ENCODE data around the gene MAS1L.

The MAS1L gene

DNA sequence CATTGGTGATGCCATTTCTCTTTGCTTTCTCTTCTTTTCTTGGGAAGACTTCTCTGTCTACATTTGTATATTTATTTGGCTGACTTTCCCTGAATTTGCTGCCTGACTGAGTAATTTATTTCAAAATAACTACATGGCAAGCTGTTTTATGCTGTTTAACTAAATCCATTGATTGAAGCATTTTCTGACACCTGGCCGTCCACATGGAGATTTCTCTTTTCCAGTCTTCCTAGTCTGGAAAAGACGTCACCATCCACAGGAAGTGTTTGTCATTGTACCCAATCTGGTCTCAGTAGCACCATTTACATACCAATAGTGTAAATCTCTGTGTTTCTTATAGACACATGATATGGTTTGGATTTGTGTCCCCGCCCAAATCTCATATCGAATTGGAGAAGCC lies 9.2 kb upstream of the MAS1L start:
- ChIA-PET CTCF (no interaction called here), POLR2A (no interaction called here)
- Histone ChIP-seq H3K9me3 (ENCODE audit: control insufficient read depth, insufficient read depth, low read depth, low read length) (no peaks in the 10 kb centered on the region), H3K4me1 (ENCODE audit: control insufficient read depth, insufficient read depth, low read length) (no peaks in the 10 kb centered on the region), H3K36me3 (ENCODE audit: control insufficient read depth in 2 of 2, insufficient read depth in 1 of 2, low read length in 2 of 2) (no peaks in the 10 kb centered on the region), H3K27ac (ENCODE audit: extremely low read depth, low read depth, low read length) (no peak overlapping the region), H3K4me3 (ENCODE audit: low read depth, low read length) (no peak overlapping the region)
- TF ChIP-seq GFI1B (tag by site-specific recombination; IDR thresholded peaks at IDR 0.05) (no peak), ZNF747 (tag by site-specific recombination; IDR thresholded peaks at IDR 0.05) (no peak), ZNF146 (tag by site-specific recombination; IDR thresholded peaks at IDR 0.05) (no peak), MZF1 (tag by site-specific recombination; IDR thresholded peaks at IDR 0.05; ENCODE audit: borderline replicate concordance) (no peak), KLF9 (tag by site-specific recombination; IDR thresholded peaks at IDR 0.05; ENCODE audit: low read depth) (no peak), HOXC10 (CRISPR knock-in tag; IDR thresholded peaks at IDR 0.05) (no peak), ZBTB8A (tag by site-specific recombination; IDR thresholded peaks at IDR 0.05) (no peak), SCRT1 (tag by site-specific recombination; IDR thresholded peaks at IDR 0.05; ENCODE audit: borderline replicate concordance) (no peak), ZNF701 (tag by site-specific recombination; IDR thresholded peaks at IDR 0.05) (no peak)
- TF ChIP-seq, protein P1, sequence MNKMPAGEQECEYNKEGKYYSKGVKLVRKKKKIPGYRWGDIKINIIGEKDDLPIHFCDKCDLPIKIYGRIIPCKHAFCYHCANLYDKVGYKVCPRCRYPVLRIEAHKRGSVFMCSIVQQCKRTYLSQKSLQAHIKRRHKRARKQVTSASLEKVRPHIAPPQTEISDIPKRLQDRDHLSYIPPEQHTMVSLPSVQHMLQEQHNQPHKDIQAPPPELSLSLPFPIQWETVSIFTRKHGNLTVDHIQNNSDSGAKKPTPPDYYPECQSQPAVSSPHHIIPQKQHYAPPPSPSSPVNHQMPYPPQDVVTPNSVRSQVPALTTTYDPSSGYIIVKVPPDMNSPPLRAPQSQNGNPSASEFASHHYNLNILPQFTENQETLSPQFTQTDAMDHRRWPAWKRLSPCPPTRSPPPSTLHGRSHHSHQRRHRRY (tag by site-specific recombination; IDR thresholded peaks at IDR 0.05), result no peak
- TF ChIP-seq, protein P2, sequence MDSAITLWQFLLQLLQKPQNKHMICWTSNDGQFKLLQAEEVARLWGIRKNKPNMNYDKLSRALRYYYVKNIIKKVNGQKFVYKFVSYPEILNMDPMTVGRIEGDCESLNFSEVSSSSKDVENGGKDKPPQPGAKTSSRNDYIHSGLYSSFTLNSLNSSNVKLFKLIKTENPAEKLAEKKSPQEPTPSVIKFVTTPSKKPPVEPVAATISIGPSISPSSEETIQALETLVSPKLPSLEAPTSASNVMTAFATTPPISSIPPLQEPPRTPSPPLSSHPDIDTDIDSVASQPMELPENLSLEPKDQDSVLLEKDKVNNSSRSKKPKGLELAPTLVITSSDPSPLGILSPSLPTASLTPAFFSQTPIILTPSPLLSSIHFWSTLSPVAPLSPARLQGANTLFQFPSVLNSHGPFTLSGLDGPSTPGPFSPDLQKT (IDR thresholded peaks at IDR 0.05; ENCODE audit: borderline replicate concordance, low read depth, low read length), result no peak
- TF ChIP-seq, protein P3, sequence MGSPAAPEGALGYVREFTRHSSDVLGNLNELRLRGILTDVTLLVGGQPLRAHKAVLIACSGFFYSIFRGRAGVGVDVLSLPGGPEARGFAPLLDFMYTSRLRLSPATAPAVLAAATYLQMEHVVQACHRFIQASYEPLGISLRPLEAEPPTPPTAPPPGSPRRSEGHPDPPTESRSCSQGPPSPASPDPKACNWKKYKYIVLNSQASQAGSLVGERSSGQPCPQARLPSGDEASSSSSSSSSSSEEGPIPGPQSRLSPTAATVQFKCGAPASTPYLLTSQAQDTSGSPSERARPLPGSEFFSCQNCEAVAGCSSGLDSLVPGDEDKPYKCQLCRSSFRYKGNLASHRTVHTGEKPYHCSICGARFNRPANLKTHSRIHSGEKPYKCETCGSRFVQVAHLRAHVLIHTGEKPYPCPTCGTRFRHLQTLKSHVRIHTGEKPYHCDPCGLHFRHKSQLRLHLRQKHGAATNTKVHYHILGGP (tag by site-specific recombination; IDR thresholded peaks at IDR 0.05), result no peak

DNA sequence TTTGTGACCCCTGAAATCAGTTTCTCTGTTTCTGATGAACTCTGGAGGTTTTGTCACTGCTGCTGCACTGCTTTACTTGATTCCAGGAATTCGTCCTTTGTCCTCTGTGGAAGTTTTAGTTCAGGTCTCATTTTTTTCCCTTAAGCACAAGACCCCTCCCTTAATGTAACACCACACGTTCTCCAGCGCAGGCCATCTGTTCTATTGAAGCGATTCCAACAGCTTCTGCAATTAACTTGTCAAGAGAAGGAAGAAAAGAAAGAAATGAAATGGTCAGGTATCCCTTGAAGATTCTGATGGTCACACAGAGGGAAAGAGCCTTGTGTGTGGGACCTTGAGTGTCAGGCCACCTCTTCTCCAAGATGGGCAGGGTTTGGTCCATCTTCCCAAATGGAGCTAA lies 7.8 kb upstream of the MAS1L start:
- CTCF ChIA-PET, result interaction anchor here (0.6 kb wide), 1 partner anchor 657 kb away, joined by 4 read pairs; no protein-coding TSS in a partner anchor
- Histone ChIP-seq H3K4me3 (ENCODE audit: low read depth, low read length) (no peak overlapping the region), H3K36me3 (ENCODE audit: control insufficient read depth in 2 of 2, insufficient read depth in 1 of 2, low read length in 2 of 2) (no peaks in the 10 kb centered on the region), H3K4me1 (ENCODE audit: control insufficient read depth, insufficient read depth, low read length) (no peaks in the 10 kb centered on the region), H3K27ac (ENCODE audit: extremely low read depth, low read depth, low read length) (no peak overlapping the region), H3K9me3 (ENCODE audit: control insufficient read depth, insufficient read depth, low read depth, low read length) (no peaks in the 10 kb centered on the region)
- POLR2A ChIA-PET, result no interaction called here
- TF ChIP-seq ZNF791 (tag by site-specific recombination; IDR thresholded peaks at IDR 0.05) (no peak), ZNF600 (tag by site-specific recombination; IDR thresholded peaks at IDR 0.05) (no peak), ZNF768 (tag by site-specific recombination; IDR thresholded peaks at IDR 0.05) (no peak), ZNF623 (tag by site-specific recombination; IDR thresholded peaks at IDR 0.05) (no peak), ZNF157 (tag by site-specific recombination; IDR thresholded peaks at IDR 0.05) (no peak), ZXDB (tag by site-specific recombination; IDR thresholded peaks at IDR 0.05) (no peak), REPIN1 (tag by site-specific recombination; IDR thresholded peaks at IDR 0.05; ENCODE audit: low read depth) (no peak), ZNF654 (tag by site-specific recombination; IDR thresholded peaks at IDR 0.05; ENCODE audit: low read depth) (no peak)
- TF ChIP-seq, protein P3 (tag by site-specific recombination; IDR thresholded peaks at IDR 0.05), result no peak
- TF ChIP-seq, protein P4, sequence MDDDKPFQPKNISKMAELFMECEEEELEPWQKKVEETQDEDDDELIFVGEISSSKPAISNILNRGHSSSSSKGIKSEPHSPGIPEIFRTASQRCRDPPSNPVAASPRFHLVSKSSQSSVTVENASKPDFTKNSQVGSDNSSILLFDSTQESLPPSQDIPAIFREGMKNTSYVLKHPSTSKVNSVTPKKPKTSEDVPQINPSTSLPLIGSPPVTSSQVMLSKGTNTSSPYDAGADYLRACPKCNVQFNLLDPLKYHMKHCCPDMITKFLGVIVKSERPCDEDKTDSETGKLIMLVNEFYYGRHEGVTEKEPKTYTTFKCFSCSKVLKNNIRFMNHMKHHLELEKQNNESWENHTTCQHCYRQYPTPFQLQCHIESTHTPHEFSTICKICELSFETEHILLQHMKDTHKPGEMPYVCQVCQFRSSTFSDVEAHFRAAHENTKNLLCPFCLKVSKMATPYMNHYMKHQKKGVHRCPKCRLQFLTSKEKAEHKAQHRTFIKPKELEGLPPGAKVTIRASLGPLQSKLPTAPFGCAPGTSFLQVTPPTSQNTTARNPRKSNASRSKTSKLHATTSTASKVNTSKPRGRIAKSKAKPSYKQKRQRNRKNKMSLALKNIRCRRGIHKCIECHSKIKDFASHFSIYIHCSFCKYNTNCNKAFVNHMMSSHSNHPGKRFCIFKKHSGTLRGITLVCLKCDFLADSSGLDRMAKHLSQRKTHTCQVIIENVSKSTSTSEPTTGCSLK (tag by site-specific recombination; IDR thresholded peaks at IDR 0.05), result no peak
- TF ChIP-seq, protein P5, sequence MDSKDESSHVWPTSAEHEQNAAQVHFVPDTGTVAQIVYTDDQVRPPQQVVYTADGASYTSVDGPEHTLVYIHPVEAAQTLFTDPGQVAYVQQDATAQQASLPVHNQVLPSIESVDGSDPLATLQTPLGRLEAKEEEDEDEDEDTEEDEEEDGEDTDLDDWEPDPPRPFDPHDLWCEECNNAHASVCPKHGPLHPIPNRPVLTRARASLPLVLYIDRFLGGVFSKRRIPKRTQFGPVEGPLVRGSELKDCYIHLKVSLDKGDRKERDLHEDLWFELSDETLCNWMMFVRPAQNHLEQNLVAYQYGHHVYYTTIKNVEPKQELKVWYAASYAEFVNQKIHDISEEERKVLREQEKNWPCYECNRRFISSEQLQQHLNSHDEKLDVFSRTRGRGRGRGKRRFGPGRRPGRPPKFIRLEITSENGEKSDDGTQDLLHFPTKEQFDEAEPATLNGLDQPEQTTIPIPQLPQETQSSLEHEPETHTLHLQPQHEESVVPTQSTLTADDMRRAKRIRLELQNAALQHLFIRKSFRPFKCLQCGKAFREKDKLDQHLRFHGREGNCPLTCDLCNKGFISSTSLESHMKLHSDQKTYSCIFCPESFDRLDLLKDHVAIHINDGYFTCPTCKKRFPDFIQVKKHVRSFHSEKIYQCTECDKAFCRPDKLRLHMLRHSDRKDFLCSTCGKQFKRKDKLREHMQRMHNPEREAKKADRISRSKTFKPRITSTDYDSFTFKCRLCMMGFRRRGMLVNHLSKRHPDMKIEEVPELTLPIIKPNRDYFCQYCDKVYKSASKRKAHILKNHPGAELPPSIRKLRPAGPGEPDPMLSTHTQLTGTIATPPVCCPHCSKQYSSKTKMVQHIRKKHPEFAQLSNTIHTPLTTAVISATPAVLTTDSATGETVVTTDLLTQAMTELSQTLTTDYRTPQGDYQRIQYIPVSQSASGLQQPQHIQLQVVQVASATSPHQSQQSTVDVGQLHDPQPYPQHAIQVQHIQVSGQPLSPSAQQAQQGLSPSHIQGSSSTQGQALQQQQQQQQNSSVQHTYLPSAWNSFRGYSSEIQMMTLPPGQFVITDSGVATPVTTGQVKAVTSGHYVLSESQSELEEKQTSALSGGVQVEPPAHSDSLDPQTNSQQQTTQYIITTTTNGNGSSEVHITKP (tag by site-specific recombination; IDR thresholded peaks at IDR 0.05), result no peak
- TF ChIP-seq, protein P6, sequence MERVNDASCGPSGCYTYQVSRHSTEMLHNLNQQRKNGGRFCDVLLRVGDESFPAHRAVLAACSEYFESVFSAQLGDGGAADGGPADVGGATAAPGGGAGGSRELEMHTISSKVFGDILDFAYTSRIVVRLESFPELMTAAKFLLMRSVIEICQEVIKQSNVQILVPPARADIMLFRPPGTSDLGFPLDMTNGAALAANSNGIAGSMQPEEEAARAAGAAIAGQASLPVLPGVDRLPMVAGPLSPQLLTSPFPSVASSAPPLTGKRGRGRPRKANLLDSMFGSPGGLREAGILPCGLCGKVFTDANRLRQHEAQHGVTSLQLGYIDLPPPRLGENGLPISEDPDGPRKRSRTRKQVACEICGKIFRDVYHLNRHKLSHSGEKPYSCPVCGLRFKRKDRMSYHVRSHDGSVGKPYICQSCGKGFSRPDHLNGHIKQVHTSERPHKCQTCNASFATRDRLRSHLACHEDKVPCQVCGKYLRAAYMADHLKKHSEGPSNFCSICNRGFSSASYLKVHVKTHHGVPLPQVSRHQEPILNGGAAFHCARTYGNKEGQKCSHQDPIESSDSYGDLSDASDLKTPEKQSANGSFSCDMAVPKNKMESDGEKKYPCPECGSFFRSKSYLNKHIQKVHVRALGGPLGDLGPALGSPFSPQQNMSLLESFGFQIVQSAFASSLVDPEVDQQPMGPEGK (tag by site-specific recombination; IDR thresholded peaks at IDR 0.05), result no peak
